WTC11 (cell line): ENCODE data around the gene UBL5. TPM values are rescaled to one million over a fixed set of nuclear protein-coding genes. Genes with fewer than 3 reads are reported as not detected.

Experiments
- ATAC-seq: fragments of 200-7000 bp; cut with Tn5 transposase; 2 replicates; pipeline ENCODE4 v1.10.0; 2021; ENCODE audit warnings: mild to moderate bottlenecking, moderate library complexity
- Bru-seq: library from RNA; stranded (reverse); fragments of 400-500 nt; gene quantifications from one replicate; lab custom pipeline; 2021; lab: Mats Ljungman, UMichigan
- CTCF ChIA-PET: fragments of 300-600 bp; sonication (Branson Sonifier 250); formaldehyde crosslinking; loops from one replicate; lab custom pipeline; 2021; ENCODE audit warnings: antibody characterized with exemption; lab: Charles Lee
- POLR2A ChIA-PET: fragments of 350-600 bp; sonication (Branson Sonifier 250); formaldehyde crosslinking; loops from one replicate; lab custom pipeline; 2021; ENCODE audit warnings: antibody characterized with exemption; lab: Charles Lee
- DNase-seq: peaks from one replicate; pipeline ENCODE4 v3.0.0; 2021; ENCODE audit warnings: low spot score
- H3K27ac Mint-ChIP-seq: 2 replicates; pipeline ENCODE4 v1.8.0; 2021; ENCODE audit warnings: mixed read lengths
- H3K27me3 Mint-ChIP-seq: 2 replicates; pipeline ENCODE4 v1.8.0; 2021; ENCODE audit warnings: low read depth, mild to moderate bottlenecking, moderate library complexity, mixed read lengths
- H3K36me3 Mint-ChIP-seq: 2 replicates; pipeline ENCODE4 v1.8.0; 2021; ENCODE audit warnings: mixed read lengths
- H3K4me1 Mint-ChIP-seq: 2 replicates; pipeline ENCODE4 v1.8.0; 2022; ENCODE audit warnings: mixed read lengths
- H3K4me3 Mint-ChIP-seq: 2 replicates; pipeline ENCODE4 v1.8.0; 2021; ENCODE audit warnings: mild to moderate bottlenecking, moderate library complexity, mixed read lengths
- H3K9me3 Mint-ChIP-seq: 2 replicates; pipeline ENCODE4 v1.8.0; 2021; ENCODE audit warnings: mixed read lengths
- AR ChIP-seq: fragments of 250-450 bp; sonication (Bioruptor Pico); IDR thresholded peaks from 2 replicates; pipeline ENCODE4 v1.9.0; 2021; ENCODE audit warnings: mild to moderate bottlenecking
- ARID4B ChIP-seq: sonication (generic); formaldehyde crosslinking; IDR thresholded peaks from 2 replicates; pipeline ENCODE4 v1.8.0; 2023; ENCODE audit warnings: missing genetic modification reagents, mild to moderate bottlenecking, borderline replicate concordance
- CREM ChIP-seq: sonication (generic); formaldehyde crosslinking; IDR thresholded peaks from 2 replicates; pipeline ENCODE4 v1.8.1; 2022; ENCODE audit warnings: mild to moderate bottlenecking, missing genetic modification reagents, moderate library complexity
- E2F1 ChIP-seq: sonication (generic); formaldehyde crosslinking; IDR thresholded peaks from 2 replicates; pipeline ENCODE4 v1.8.0; 2022; ENCODE audit warnings: mild to moderate bottlenecking, missing genetic modification reagents
- ETV6 ChIP-seq: sonication (generic); formaldehyde crosslinking; IDR thresholded peaks from 2 replicates; pipeline ENCODE4 v1.8.1; 2022; ENCODE audit warnings: mild to moderate bottlenecking, missing genetic modification reagents
- FOXK1 ChIP-seq: sonication (generic); formaldehyde crosslinking; IDR thresholded peaks from 2 replicates; pipeline ENCODE4 v1.8.0; 2022; ENCODE audit warnings: mild to moderate bottlenecking, moderate library complexity, missing genetic modification reagents
- FOXP4 ChIP-seq: sonication (generic); formaldehyde crosslinking; IDR thresholded peaks from 2 replicates; pipeline ENCODE4 v1.8.0; 2022; ENCODE audit warnings: mild to moderate bottlenecking, missing genetic modification reagents
- GABPB1 ChIP-seq: sonication (generic); formaldehyde crosslinking; IDR thresholded peaks from 2 replicates; pipeline ENCODE4 v1.8.1; 2023; ENCODE audit warnings: mild to moderate bottlenecking, missing genetic modification reagents
- HMGXB4 ChIP-seq: sonication (generic); formaldehyde crosslinking; IDR thresholded peaks from 2 replicates; pipeline ENCODE4 v1.8.1; 2023; ENCODE audit warnings: mild to moderate bottlenecking, moderate library complexity, missing genetic modification reagents
- MAX ChIP-seq: sonication (generic); formaldehyde crosslinking; IDR thresholded peaks from 2 replicates; pipeline ENCODE4 v1.8.0; 2022; ENCODE audit warnings: mild to moderate bottlenecking, missing genetic modification reagents
- NR2C2 ChIP-seq: sonication (generic); formaldehyde crosslinking; IDR thresholded peaks from 2 replicates; pipeline ENCODE4 v1.8.0; 2022; ENCODE audit warnings: mild to moderate bottlenecking, missing genetic modification reagents
- NR3C1 ChIP-seq: sonication (generic); formaldehyde crosslinking; conservative IDR thresholded peaks from 2 replicates; pipeline ENCODE4 v1.8.1; 2023; ENCODE audit warnings: low read depth, mild to moderate bottlenecking, missing genetic modification reagents
- SMAD3 ChIP-seq: sonication (generic); formaldehyde crosslinking; IDR thresholded peaks from 2 replicates; pipeline ENCODE4 v1.8.0; 2022; ENCODE audit warnings: missing genetic modification reagents, mild to moderate bottlenecking, borderline replicate concordance
- SMAD4 ChIP-seq: sonication (generic); formaldehyde crosslinking; IDR thresholded peaks from 2 replicates; pipeline ENCODE4 v1.8.0; 2022; ENCODE audit warnings: mild to moderate bottlenecking, missing genetic modification reagents
- SP1 ChIP-seq: sonication (generic); formaldehyde crosslinking; conservative IDR thresholded peaks from 2 replicates; pipeline ENCODE4 v1.8.1; 2022; ENCODE audit warnings: missing genetic modification reagents
- TEAD1 ChIP-seq: sonication (generic); formaldehyde crosslinking; IDR thresholded peaks from 2 replicates; pipeline ENCODE4 v1.8.0; 2022; ENCODE audit warnings: mild to moderate bottlenecking, missing genetic modification reagents
- USF2 ChIP-seq: sonication (generic); formaldehyde crosslinking; IDR thresholded peaks from 2 replicates; pipeline ENCODE4 v1.8.1; 2023; ENCODE audit warnings: mild to moderate bottlenecking, missing genetic modification reagents, moderate library complexity
- ZNF232 ChIP-seq: sonication (generic); formaldehyde crosslinking; IDR thresholded peaks from 2 replicates; pipeline ENCODE4 v1.8.0; 2022; ENCODE audit warnings: mild to moderate bottlenecking, missing genetic modification reagents
- ZNF263 ChIP-seq: sonication (generic); formaldehyde crosslinking; IDR thresholded peaks from 2 replicates; pipeline ENCODE4 v1.8.1; 2022; ENCODE audit warnings: low read depth, mild to moderate bottlenecking, moderate library complexity, missing genetic modification reagents
- long read RNA-seq, 3 experiments: library from RNA in 1 of 3; library from capped mRNA in 1 of 3; library from polyadenylated mRNA in 1 of 3; unstranded in 2 of 3; stranded (forward) in 1 of 3; transcript quantifications; one replicate each; pipeline ENCODE4 v2.0.0, GENCODE V29; 2021
- total RNA-seq: library from RNA; stranded (reverse); gene quantifications from 3 replicates; pipeline ENCODE4 v1.2.3, GENCODE V29; 2021

The UBL5 gene
- total RNA-seq, result 402 to 411 TPM (median 405 TPM) in 3 replicates
- Bru-seq, nascent RNA, result percentile 96 among the genes with signal in this experiment
- long read RNA-seq, experiment 1, transcript UBL5-202 (5 exons, 432 nt), result major isoform, 167 of 201 reads
- long read RNA-seq, experiment 1, transcript UBL5-201 (5 exons, 513 nt), result minor isoform, 19 of 201 reads
- long read RNA-seq, experiment 1, partial matches to known transcripts, result 6 of 201 reads
- long read RNA-seq, experiment 1, other reads (novel, unspliced or antisense), result 3 of 201 reads
- long read RNA-seq, experiment 2, transcript UBL5-202 (5 exons, 432 nt), result major isoform, 142 of 393 reads
- long read RNA-seq, experiment 2, transcript UBL5-201 (5 exons, 513 nt), result minor isoform, 10 of 393 reads
- long read RNA-seq, experiment 2, partial matches to known transcripts, result 119 of 393 reads
- long read RNA-seq, experiment 2, other reads (novel, unspliced or antisense), result 121 of 393 reads
- long read RNA-seq, experiment 3, partial matches to known transcripts, result 1 of 4 reads
- long read RNA-seq, experiment 3, other reads (novel, unspliced or antisense), result 1 of 4 reads

- CTCF ChIA-PET, result interaction anchor here (0.7 to 1.5 kb wide), 6 partner anchors 19 to 471 kb away, joined by 3 to 8 read pairs (median 4); no protein-coding TSS in a partner anchor
- TF ChIP-seq HMGXB4 (CRISPR knock-in tag), result peak; percentile 58; the same call in 1 of the 2 replicates
- peak; percentile 98 for TF ChIP-seq FOXK1 (CRISPR knock-in tag)
- TF ChIP-seq ZNF263 (CRISPR knock-in tag), result no peak
- no peak for TF ChIP-seq AR (CRISPR knock-in tag)
- peak; percentile 55; the same call in 1 of the 2 replicates for TF ChIP-seq CREM (CRISPR knock-in tag)
- TF ChIP-seq FOXP4 (CRISPR knock-in tag), result peak; percentile 67; the same call in 1 of the 2 replicates
- peak; percentile 72 for TF ChIP-seq ETV6 (CRISPR knock-in tag)
- peak; percentile 94 for TF ChIP-seq NR2C2 (CRISPR knock-in tag)
- peak; percentile 76 for TF ChIP-seq USF2 (CRISPR knock-in tag)
- TF ChIP-seq SMAD4, result 0 out of 2 replicates have a peak, but pooled peaks have one; percentile 11
- peak; percentile 94 for TF ChIP-seq SP1 (CRISPR knock-in tag)
- peak; percentile 87 for TF ChIP-seq MAX (CRISPR knock-in tag)
- no peak for TF ChIP-seq E2F1 (CRISPR knock-in tag)
- peak; percentile 83; the same call in 1 of the 2 replicates for TF ChIP-seq GABPB1 (CRISPR knock-in tag)
- peak; percentile 91; the same call in 1 of the 2 replicates for TF ChIP-seq ARID4B (CRISPR knock-in tag)
- TF ChIP-seq SMAD3 (CRISPR knock-in tag), result 0 out of 2 replicates have a peak, but pooled peaks have one; percentile 12
- TF ChIP-seq ZNF232 (CRISPR knock-in tag), result peak; percentile 90; the same call in 1 of the 2 replicates
- no peak for TF ChIP-seq NR3C1 (CRISPR knock-in tag)
- no peak for TF ChIP-seq TEAD1 (CRISPR knock-in tag)
Observed at GRCh38 chr19:9827289-9828238, at the start of gene UBL5. Gene UBL5 (plus strand): TSS chr19:9827918. CDS start chr19:9828338, 420 bp downstream.

More at GRCh38 chr19:9827289-9828238, at the start of gene UBL5:
- Mint-ChIP-seq H3K36me3 (peaks cover 18% of the 10 kb centered on the region), H3K27ac (peak within 1 kb of the TSS; percentile 100), H3K4me1 (peaks cover 10% of the 10 kb centered on the region), H3K4me3 (peak within 1 kb of the TSS; percentile 100), H3K27me3 (no peaks in the 10 kb centered on the region), H3K9me3 (no peaks in the 10 kb centered on the region)
- ATAC-seq (peak; percentile 93), DNase-seq (peak; percentile 90)
- POLR2A ChIA-PET, result interaction anchor here (0.9 to 1.4 kb wide), 2 partner anchors 12 to 59 kb away, joined by 3 read pairs; partner anchors contain the start of gene ZNF846
